Mesendoderm (in vitro differentiated cells): ENCODE results near the gene FHIP1B.

ENCODE experiments used
- DNase-seq: peaks from one replicate; pipeline ENCODE4 v3.0.0; 2013
- H2AK5ac ChIP-seq: 2 replicates; pipeline ENCODE4 v1.6.1; 2013; ENCODE audit warnings: low read length, inconsistent platforms
- H2BK120ac ChIP-seq: 2 replicates; pipeline ENCODE4 v1.6.1; 2013; ENCODE audit warnings: low read depth, mild to moderate bottlenecking, low read length, moderate library complexity, mixed read lengths
- H2BK15ac ChIP-seq: replicated peaks from 2 replicates; pipeline ENCODE4 v1.6.1; 2013; ENCODE audit warnings: low read depth, mild to moderate bottlenecking, moderate library complexity
- H2BK5ac ChIP-seq: 2 replicates; pipeline ENCODE4 v1.6.1; 2013; ENCODE audit warnings: low read length, inconsistent platforms
- H3K18ac ChIP-seq: 2 replicates; pipeline ENCODE4 v1.6.1; 2013; ENCODE audit warnings: mild to moderate bottlenecking, low read length, mixed read lengths
- H3K23ac ChIP-seq: one replicate; pipeline ENCODE4 v1.6.1; 2013; ENCODE audit warnings: low read length
- H3K27ac ChIP-seq: 2 replicates; pipeline ENCODE4 v1.5.1; 2013; ENCODE audit warnings: low read depth, mild to moderate bottlenecking, inconsistent platforms, low read length, moderate library complexity
- H3K27me3 ChIP-seq: 2 replicates; pipeline ENCODE4 v1.6.1; 2013; ENCODE audit warnings: low read length, control low read depth, mild to moderate bottlenecking, inconsistent platforms; ENCODE audit not compliant: insufficient read depth, poor library complexity
- H3K36me3 ChIP-seq: 2 replicates; pipeline ENCODE4 v1.6.1; 2013; ENCODE audit warnings: low read length, inconsistent platforms; ENCODE audit not compliant: control insufficient read depth, insufficient read depth
- H3K4ac ChIP-seq: one replicate; pipeline ENCODE4 v1.6.1; 2013; ENCODE audit warnings: low read depth, mild to moderate bottlenecking, low read length, moderate library complexity
- H3K4me1 ChIP-seq: 2 replicates; pipeline ENCODE4 v1.6.1; 2013; ENCODE audit warnings: low read depth, low read length, inconsistent platforms; ENCODE audit not compliant: control insufficient read depth
- H3K4me2 ChIP-seq: 2 replicates; pipeline ENCODE4 v1.6.1; 2013; ENCODE audit warnings: low read length
- H3K4me3 ChIP-seq: 2 replicates; pipeline ENCODE4 v1.5.1; 2013; ENCODE audit warnings: mild to moderate bottlenecking, low read length
- H3K56ac ChIP-seq: one replicate; pipeline ENCODE4 v1.6.1; 2013; ENCODE audit warnings: low read length
- H3K79me1 ChIP-seq: 2 replicates; pipeline ENCODE4 v1.6.1; 2013; ENCODE audit warnings: low read length, inconsistent platforms
- H3K79me2 ChIP-seq: 2 replicates; pipeline ENCODE4 v1.6.1; 2013; ENCODE audit warnings: mild to moderate bottlenecking, low read length; ENCODE audit not compliant: control insufficient read depth, insufficient read depth
- H3K9ac ChIP-seq: 2 replicates; pipeline ENCODE4 v1.6.1; 2013; ENCODE audit warnings: low read length, inconsistent platforms
- H4K5ac ChIP-seq: one replicate; pipeline ENCODE4 v1.6.1; 2013; ENCODE audit warnings: low read length
- H4K8ac ChIP-seq: one replicate; pipeline ENCODE4 v1.6.1; 2013; ENCODE audit warnings: low read depth, mild to moderate bottlenecking, control low read depth, low read length, moderate library complexity
- WGBS: extraction: QIAGEN DNeasy Blood & Tissue Kit; methylation state at CpG from one replicate; pipeline ENCODE4 v1.1.7; 2013; ENCODE audit warnings: low lambda C conversion rate, missing lambda C conversion rate; ENCODE audit not compliant: insufficient coverage; ENCODE audit errors: extremely low coverage; 5-methylcytosine and 5-hydroxymethylcytosine counted together

The FHIP1B gene

DNA sequence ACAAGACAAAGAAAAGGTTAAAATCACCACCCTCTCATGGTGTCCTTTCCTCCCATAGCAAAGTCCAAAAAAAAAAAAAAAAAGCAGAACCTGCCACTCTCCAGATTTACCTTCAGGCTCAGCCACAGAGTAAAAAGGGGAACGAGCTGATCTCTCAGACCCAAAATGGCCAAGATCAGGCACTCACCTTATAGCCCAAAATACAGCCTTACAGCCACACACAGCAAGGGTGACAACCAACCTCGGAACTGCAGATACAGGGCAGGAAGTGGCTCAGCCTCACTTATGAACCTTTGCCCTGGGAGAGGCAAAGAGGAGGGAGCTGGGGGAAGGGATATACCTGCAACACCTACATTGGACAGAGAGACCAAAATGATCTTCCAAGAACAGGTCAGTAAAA, 4.5 kb downstream of the FHIP1B start:
- H3K23ac ChIP-seq, result no peak overlapping the region
- H3K4me3 ChIP-seq, result no peak overlapping the region
- H3K27ac ChIP-seq, result no peak overlapping the region
- no peak for DNase-seq
- no CpG with 5 or more reads among the region's 2 CpGs for WGBS
- no peak overlapping the region for H2BK15ac ChIP-seq
- H3K18ac ChIP-seq, result no peak overlapping the region
- H3K56ac ChIP-seq, result no peak overlapping the region
- H4K8ac ChIP-seq, result no peak overlapping the region
- H3K36me3 ChIP-seq, result no peaks in the 10 kb centered on the region
- peaks cover 24% of the 10 kb centered on the region for H3K79me1 ChIP-seq
- peaks cover 7% of the 10 kb centered on the region for H3K4me1 ChIP-seq
- no peak overlapping the region for H2AK5ac ChIP-seq
- no peak overlapping the region for H2BK120ac ChIP-seq
- H3K79me2 ChIP-seq, result peaks cover 17% of the 10 kb centered on the region
- no peak overlapping the region for H4K5ac ChIP-seq
- H3K4me2 ChIP-seq, result no peak overlapping the region
- H3K27me3 ChIP-seq, result no peaks in the 10 kb centered on the region
- H3K4ac ChIP-seq, result no peak overlapping the region
- H2BK5ac ChIP-seq, result no peak overlapping the region
- H3K9ac ChIP-seq, result no peak overlapping the region

DNA sequence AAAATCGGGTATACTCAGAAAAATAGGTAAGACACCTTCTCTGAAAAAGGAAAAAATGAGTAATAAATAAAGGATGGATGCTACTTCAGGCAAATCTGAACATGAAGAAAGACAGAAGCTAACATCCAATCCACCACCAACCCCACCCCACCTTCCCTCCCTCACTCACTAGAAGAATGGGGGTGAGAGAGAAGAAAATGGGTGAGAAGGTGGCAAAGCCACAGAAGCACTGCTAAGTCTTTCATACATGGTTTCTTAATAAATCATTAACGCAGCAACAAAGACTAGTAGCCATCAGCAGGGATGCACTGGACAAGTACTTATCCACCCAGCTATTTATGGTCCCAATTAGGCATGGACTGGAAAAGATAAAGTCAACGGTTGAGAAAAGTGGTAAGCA, 5.9 kb downstream of the FHIP1B start:
- Histone ChIP-seq H3K18ac (no peak overlapping the region), H3K27ac (no peak overlapping the region), H3K9ac (no peak overlapping the region), H2BK120ac (no peak overlapping the region), H4K8ac (no peak overlapping the region), H3K79me2 (peaks cover 12% of the 10 kb centered on the region), H3K36me3 (no peaks in the 10 kb centered on the region), H2AK5ac (no peak overlapping the region), H3K79me1 (peaks cover 20% of the 10 kb centered on the region), H3K4me2 (no peak overlapping the region), H3K4me3 (no peak overlapping the region), H3K56ac (no peak overlapping the region), H2BK5ac (no peak overlapping the region), H4K5ac (no peak overlapping the region), H2BK15ac (no peak overlapping the region), H3K27me3 (no peaks in the 10 kb centered on the region), H3K4ac (no peak overlapping the region), H3K23ac (no peak overlapping the region), H3K4me1 (peaks cover 4% of the 10 kb centered on the region)
- no CpG with 5 or more reads among the region's 3 CpGs for WGBS
- no peak for DNase-seq

GRCh38 chr11:6225896-6226295, 8.5 kb downstream of the FHIP1B start:
- Histone ChIP-seq H2BK120ac (no peak overlapping the region), H3K27me3 (no peaks in the 10 kb centered on the region), H3K4ac (no peak overlapping the region), H3K27ac (no peak overlapping the region), H3K56ac (no peak overlapping the region), H3K36me3 (no peaks in the 10 kb centered on the region), H4K5ac (no peak overlapping the region), H2BK15ac (no peak overlapping the region), H3K4me2 (no peak overlapping the region), H3K4me1 (peaks cover 2% of the 10 kb centered on the region), H2BK5ac (no peak overlapping the region), H3K4me3 (no peak overlapping the region), H3K23ac (no peak overlapping the region), H3K9ac (no peak overlapping the region), H4K8ac (no peak overlapping the region), H2AK5ac (no peak overlapping the region), H3K79me2 (peaks cover 7% of the 10 kb centered on the region), H3K79me1 (peaks cover 15% of the 10 kb centered on the region), H3K18ac (no peak overlapping the region)
- no CpG with 5 or more reads among the region's 2 CpGs for WGBS
- no peak for DNase-seq

DNA sequence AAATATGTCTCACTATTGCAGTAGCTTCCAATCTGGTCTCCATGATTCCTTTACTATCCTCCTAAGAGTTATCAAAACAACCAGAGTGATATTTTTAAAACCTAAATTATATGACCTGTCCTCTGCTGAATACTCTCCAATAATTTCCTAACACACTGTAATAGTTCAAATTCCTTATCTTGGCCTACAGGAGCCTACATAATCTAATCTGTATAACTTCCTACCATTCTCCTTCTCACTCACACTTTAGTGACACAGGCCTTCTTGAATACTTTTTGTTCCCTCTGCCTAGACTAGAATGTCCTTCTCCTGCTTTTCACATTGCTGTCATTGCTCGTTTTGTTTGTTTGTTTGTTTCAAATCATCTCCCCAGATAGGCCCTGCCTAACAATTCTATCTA, 9.4 kb downstream of the FHIP1B start:
- no peak overlapping the region for H3K4ac ChIP-seq
- H4K8ac ChIP-seq, result no peak overlapping the region
- no peak overlapping the region for H3K23ac ChIP-seq
- H3K9ac ChIP-seq, result no peak overlapping the region
- peaks cover 5% of the 10 kb centered on the region for H3K79me2 ChIP-seq
- H3K56ac ChIP-seq, result no peak overlapping the region
- H2BK15ac ChIP-seq, result no peak overlapping the region
- no peak overlapping the region for H3K4me3 ChIP-seq
- peaks cover 11% of the 10 kb centered on the region for H3K79me1 ChIP-seq
- peaks cover 3% of the 10 kb centered on the region for H3K4me1 ChIP-seq
- H3K18ac ChIP-seq, result no peak overlapping the region
- H3K27me3 ChIP-seq, result no peaks in the 10 kb centered on the region
- no peaks in the 10 kb centered on the region for H3K36me3 ChIP-seq
- no CpG with 5 or more reads among the region's 1 CpG for WGBS
- no peak overlapping the region for H2AK5ac ChIP-seq
- H3K4me2 ChIP-seq, result no peak overlapping the region
- no peak overlapping the region for H3K27ac ChIP-seq
- DNase-seq, result peak; percentile 40
- H4K5ac ChIP-seq, result no peak overlapping the region
- H2BK120ac ChIP-seq, result no peak overlapping the region
- no peak overlapping the region for H2BK5ac ChIP-seq

DNA sequence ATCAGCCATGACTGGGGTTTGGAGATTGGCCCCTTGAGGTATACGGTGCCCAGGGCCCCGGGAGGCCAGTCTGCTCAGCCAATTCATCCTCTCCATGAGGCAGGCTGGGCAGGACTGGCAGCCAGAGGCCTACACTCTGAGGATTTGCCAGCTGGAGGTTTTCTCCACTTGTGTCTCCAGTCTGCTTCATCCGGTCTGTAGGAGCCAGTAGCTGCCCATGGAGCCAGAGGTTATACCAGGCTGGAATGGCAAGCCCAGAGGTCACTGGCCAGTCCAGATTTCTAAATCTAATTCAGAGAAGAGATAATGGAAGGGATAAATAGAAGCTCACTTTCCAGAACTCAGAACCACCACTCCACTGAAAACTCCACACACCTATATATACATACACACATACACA, 10.0 kb downstream of the FHIP1B start:
- Histone ChIP-seq H3K23ac (no peak overlapping the region), H3K79me1 (peaks cover 9% of the 10 kb centered on the region), H3K36me3 (no peaks in the 10 kb centered on the region), H3K27me3 (no peaks in the 10 kb centered on the region), H3K4me2 (no peak overlapping the region), H3K27ac (no peak overlapping the region), H3K4ac (no peak overlapping the region), H2AK5ac (no peak overlapping the region), H2BK15ac (no peak overlapping the region), H4K5ac (no peak overlapping the region), H2BK120ac (no peak overlapping the region), H3K56ac (no peak overlapping the region), H3K4me3 (no peak overlapping the region), H4K8ac (no peak overlapping the region), H3K18ac (no peak overlapping the region), H3K9ac (no peak overlapping the region), H2BK5ac (no peak overlapping the region), H3K4me1 (peaks cover 6% of the 10 kb centered on the region), H3K79me2 (peaks cover 3% of the 10 kb centered on the region)
- DNase-seq, result no peak
- WGBS, result no CpG with 5 or more reads among the region's 3 CpGs

DNA sequence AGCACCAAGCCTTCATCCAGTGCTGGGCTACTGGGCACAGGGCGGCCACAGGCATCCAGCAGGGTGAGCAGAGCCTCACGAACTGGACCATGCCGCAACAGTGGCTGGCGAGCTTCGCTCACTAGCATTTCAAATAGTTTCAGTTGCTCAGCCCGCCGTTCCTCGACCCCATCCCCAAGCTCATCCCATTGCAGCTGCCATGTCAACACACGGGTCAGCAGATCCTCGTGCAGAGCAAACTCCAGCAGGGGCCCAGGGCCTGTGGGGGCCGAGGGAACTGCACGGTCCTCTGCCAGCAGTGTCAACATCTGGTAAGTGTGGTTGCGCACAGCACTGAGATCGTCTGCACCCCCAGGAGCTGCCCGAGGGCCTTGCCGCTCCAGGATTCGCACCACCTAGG, 10.6 kb downstream of the FHIP1B start:
- H2BK120ac ChIP-seq, result no peak overlapping the region
- no peak overlapping the region for H3K4me2 ChIP-seq
- WGBS, result no CpG with 5 or more reads among the region's 17 CpGs
- H3K36me3 ChIP-seq, result no peaks in the 10 kb centered on the region
- H2BK15ac ChIP-seq, result no peak overlapping the region
- H4K5ac ChIP-seq, result no peak overlapping the region
- peaks cover 8% of the 10 kb centered on the region for H3K4me1 ChIP-seq
- no peak overlapping the region for H2AK5ac ChIP-seq
- no peak overlapping the region for H3K56ac ChIP-seq
- no peak overlapping the region for H2BK5ac ChIP-seq
- H3K79me1 ChIP-seq, result peaks cover 7% of the 10 kb centered on the region
- H3K18ac ChIP-seq, result no peak overlapping the region
- H3K4ac ChIP-seq, result no peak overlapping the region
- no peak overlapping the region for H3K4me3 ChIP-seq
- no peak overlapping the region for H4K8ac ChIP-seq
- DNase-seq, result no peak
- H3K23ac ChIP-seq, result no peak overlapping the region
- H3K79me2 ChIP-seq, result peaks cover 3% of the 10 kb centered on the region
- H3K27me3 ChIP-seq, result no peaks in the 10 kb centered on the region
- H3K9ac ChIP-seq, result no peak overlapping the region
- H3K27ac ChIP-seq, result no peak overlapping the region
